PC-3 (cell line): Measurements from ENCODE around the gene CTSW. TPM values are rescaled to one million over a fixed set of nuclear protein-coding genes. Genes with fewer than 3 reads are reported as not detected.

Experiments
- ATAC-seq: fragments of 200-7000 bp; cut with Tn5 transposase; 2 replicates; pipeline ENCODE4 v1.9.1; 2020; ENCODE audit warnings: mild to moderate bottlenecking, moderate library complexity
- BruUV-seq: library from RNA; stranded (reverse); fragments of 400-500 nt; replicated peaks from 2 replicates; lab custom pipeline; 2021; lab: Mats Ljungman, UMichigan
- CTCF ChIA-PET: fragments of 300-600 bp; sonication (Branson Sonifier 250); formaldehyde crosslinking; loops from one replicate; lab custom pipeline; 2022; ENCODE audit warnings: antibody characterized with exemption; lab: Charles Lee
- POLR2A ChIA-PET: fragments of 300-600 bp; sonication (Branson Sonifier 250); formaldehyde crosslinking; loops from one replicate; lab custom pipeline; 2022; ENCODE audit warnings: antibody characterized with exemption; ENCODE audit not compliant: unreplicated experiment; lab: Charles Lee
- DNase-seq: peaks from one replicate; pipeline ENCODE4 v3.0.0-alpha.2; 2015
- H2AFZ ChIP-seq: fragments of 300-600 bp; sonication (generic); 2 replicates; pipeline ENCODE4 v1.6.0; 2016; ENCODE audit warnings: antibody characterized with exemption, low read length
- H3F3A ChIP-seq: fragments of 300-600 bp; sonication (generic); one replicate; pipeline ENCODE4 v1.6.0; 2017; ENCODE audit warnings: antibody characterized with exemption, low read length, control low read depth, mild to moderate bottlenecking; ENCODE audit not compliant: unreplicated experiment
- H3K27ac ChIP-seq: fragments of 300-600 bp; sonication (generic); 2 replicates; pipeline ENCODE4 v1.5.1; 2016; ENCODE audit warnings: mild to moderate bottlenecking, low read length
- H3K27me3 ChIP-seq: fragments of 300-600 bp; sonication (generic); 2 replicates; pipeline ENCODE4 v1.6.1; 2016; ENCODE audit warnings: low read length, mixed read lengths
- H3K36me3 ChIP-seq: fragments of 300-600 bp; sonication (generic); 2 replicates; pipeline ENCODE4 v1.6.1; 2016; ENCODE audit warnings: low read depth, mixed run types, low read length, mixed read lengths
- H3K4me1 ChIP-seq: fragments of 300-600 bp; sonication (generic); 2 replicates; pipeline ENCODE4 v1.5.1; 2016; ENCODE audit warnings: low read length; ENCODE audit not compliant: insufficient read depth
- H3K4me2 ChIP-seq: fragments of 300-600 bp; sonication (generic); 2 replicates; pipeline ENCODE4 v1.6.0; 2016; ENCODE audit warnings: low read length
- H3K4me3 ChIP-seq: fragments of 300-600 bp; sonication (generic); 2 replicates; pipeline ENCODE4 v1.5.1; 2016; ENCODE audit warnings: mild to moderate bottlenecking, low read length, mixed read lengths
- H3K79me2 ChIP-seq: fragments of 300-600 bp; sonication (generic); 2 replicates; pipeline ENCODE4 v1.6.1; 2017; ENCODE audit warnings: low read length, mixed read lengths
- H3K9ac ChIP-seq: fragments of 300-600 bp; sonication (generic); 2 replicates; pipeline ENCODE4 v1.6.0; 2016; ENCODE audit warnings: mild to moderate bottlenecking, low read length
- H3K9me2 ChIP-seq: fragments of 300-600 bp; sonication (generic); replicated peaks from 2 replicates; pipeline ENCODE4 v1.6.1; 2016; ENCODE audit warnings: mixed run types, low read length, mixed read lengths
- H3K9me3 ChIP-seq: fragments of 300-600 bp; sonication (generic); 2 replicates; pipeline ENCODE4 v1.6.1; 2016; ENCODE audit warnings: low read length, mixed read lengths
- H4K20me1 ChIP-seq: fragments of 300-600 bp; sonication (generic); 2 replicates; pipeline ENCODE4 v1.6.1; 2016; ENCODE audit warnings: low read length, mixed read lengths
- CTCF ChIP-seq: fragments of 300-600 bp; sonication (generic); conservative IDR thresholded peaks from 2 replicates; pipeline ENCODE4 v1.5.1; 2017; ENCODE audit warnings: antibody characterized with exemption, low read depth, mild to moderate bottlenecking, low read length
- EZH2 ChIP-seq: fragments of 300-600 bp; sonication (generic); IDR thresholded peaks from one replicate; pipeline ENCODE4 v1.6.1; 2017; ENCODE audit warnings: antibody characterized with exemption, mild to moderate bottlenecking, low read length; ENCODE audit not compliant: unreplicated experiment
- EZH2phosphoT487 ChIP-seq: fragments of 300-600 bp; sonication (generic); IDR thresholded peaks from 2 replicates; pipeline ENCODE4 v1.6.1; 2018; ENCODE audit warnings: mild to moderate bottlenecking, antibody characterized with exemption, low read length, borderline replicate concordance
- intact Hi-C: fragments of 100-400 bp; cut with micrococcal nuclease; formaldehyde crosslinking; loops from 2 replicates; pipeline ENCODE4 v1.9.0; 2023
- total RNA-seq: library from RNA; depleted of rRNA; stranded (reverse); fragments of >200 nt; gene quantifications from 2 replicates; pipeline ENCODE4 v1.2.3, GENCODE V29; 2014

Gene CTSW
- total RNA-seq, 1 experiment from 2014 or later: 0.11 TPM

- peak; percentile 42 for ATAC-seq
- Histone ChIP-seq H3K27me3 (no peaks in the 10 kb centered on the region), H3K4me1 (peaks cover 18% of the 10 kb centered on the region), H3K36me3 (peaks cover 49% of the 10 kb centered on the region), H3F3A (no peaks in the 10 kb centered on the region), H3K4me3 (no peak overlapping the region), H3K9me2 (no peaks in the 10 kb centered on the region), H2AFZ (no peak overlapping the region), H3K4me2 (no peak overlapping the region), H3K79me2 (peaks cover 24% of the 10 kb centered on the region), H4K20me1 (peaks cover 35% of the 10 kb centered on the region), H3K9me3 (no peaks in the 10 kb centered on the region), H3K9ac (no peak overlapping the region), H3K27ac (no peak overlapping the region)
- ChIA-PET POLR2A (interaction anchor here (0.5 kb wide), 1 partner anchor 301 kb away, joined by 4 read pairs; no protein-coding TSS in a partner anchor), CTCF (interaction anchor here (0.6 to 1.3 kb wide), 3 partner anchors 9 to 179 kb away, joined by 4 to 6 read pairs (median 6); no protein-coding TSS in a partner anchor)
- no TSS peak for BruUV-seq
- intact Hi-C loops: no loop called here
- DNase-seq: peak; percentile 69
- no peak for TF ChIP-seq EZH2
- no peak for TF ChIP-seq EZH2phosphoT487
- TF ChIP-seq CTCF: peak; percentile 87
These were observed 28.5 kb upstream of the CTSW start for GRCh38 chr11:65851083-65851579.

- BruUV-seq: no TSS peak
- Histone ChIP-seq H3K27ac (no peak overlapping the region), H3K79me2 (peaks cover 32% of the 10 kb centered on the region), H4K20me1 (peaks cover 43% of the 10 kb centered on the region), H3K4me2 (no peak overlapping the region), H2AFZ (no peak overlapping the region), H3K9ac (no peak overlapping the region), H3K9me3 (no peaks in the 10 kb centered on the region), H3K9me2 (no peaks in the 10 kb centered on the region), H3F3A (no peaks in the 10 kb centered on the region), H3K36me3 (peaks cover 56% of the 10 kb centered on the region), H3K27me3 (no peaks in the 10 kb centered on the region), H3K4me3 (no peak overlapping the region), H3K4me1 (peaks cover 24% of the 10 kb centered on the region)
- ATAC-seq: peak; percentile 2; the same call in 1 of the 2 replicates
- ChIA-PET CTCF (interaction anchor here (0.6 to 1.3 kb wide), 3 partner anchors 8 to 36 kb away, joined by 3 to 6 read pairs (median 6); partner anchors contain the start of gene FIBP), POLR2A (no interaction called here)
- no peak for DNase-seq
- TF ChIP-seq EZH2phosphoT487 (no peak), EZH2 (no peak), CTCF (no peak)
- intact Hi-C loops: no loop called here
These were observed 27.7 kb upstream of the CTSW start for GRCh38 chr11:65851811-65852507.
